GM19372 (cell line): ENCODE results near the gene MCTP1.
"Not testable (repeated sequence)": the region's sequence is repeated elsewhere in the genome, so short reads cannot be mapped to it uniquely, and the experiment has no call there.

Source experiments
- ATAC-seq: cut with Tn5 transposase; IDR thresholded peaks from one replicate; pipeline ENCODE4 v1.9.1; 2021; ENCODE audit warnings: mild to moderate bottlenecking, low read depth, moderate library complexity; ENCODE audit not compliant: unreplicated experiment

MCTP1 gene

GRCh38 chr5:95256446-95256845 is 28.4 kb downstream of the MCTP1 start:
- no peak for ATAC-seq

- no peak for ATAC-seq
These were observed 32.1 kb downstream of the MCTP1 start for GRCh38 chr5:95252801-95253200.

- ATAC-seq = no peak
These were observed 33.7 kb downstream of the MCTP1 start for GRCh38 chr5:95251185-95251584.

GRCh38 chr5:95244479-95244878 is 40.4 kb downstream of the MCTP1 start:
- no peak for ATAC-seq

- peak; percentile 97 for ATAC-seq
These were observed 43.3 kb downstream of the MCTP1 start for GRCh38 chr5:95241635-95242034.

- no peak for ATAC-seq
These were observed 43.7 kb downstream of the MCTP1 start for GRCh38 chr5:95241161-95241560.

GRCh38 chr5:95238560-95239325 is 46.2 kb downstream of the MCTP1 start:
- ATAC-seq = no peak

- no peak for ATAC-seq
These were observed 47.6 kb downstream of the MCTP1 start for GRCh38 chr5:95237324-95237723.

- no peak for ATAC-seq
These were observed 49.4 kb downstream of the MCTP1 start for GRCh38 chr5:95235439-95235982.

GRCh38 chr5:95229646-95230045 is 55.2 kb downstream of the MCTP1 start:
- ATAC-seq = no peak

- ATAC-seq = no peak
These were observed 60.0 kb downstream of the MCTP1 start for GRCh38 chr5:95224701-95225459.

GRCh38 chr5:95223566-95224258 is 61.2 kb downstream of the MCTP1 start:
- ATAC-seq = no peak

GRCh38 chr5:95222836-95223235 is 62.1 kb downstream of the MCTP1 start:
- ATAC-seq = no peak

- no peak for ATAC-seq
These were observed 63.7 kb downstream of the MCTP1 start for GRCh38 chr5:95221234-95221633.

GRCh38 chr5:95220381-95220780 is 64.5 kb downstream of the MCTP1 start:
- no peak for ATAC-seq

GRCh38 chr5:95219411-95219810 is 65.5 kb downstream of the MCTP1 start:
- no peak for ATAC-seq

- ATAC-seq = no peak
These were observed 67.0 kb downstream of the MCTP1 start for GRCh38 chr5:95217881-95218280.

- no peak for ATAC-seq
These were observed 67.5 kb downstream of the MCTP1 start for GRCh38 chr5:95217351-95217750.

GRCh38 chr5:95216136-95216955 is 68.5 kb downstream of the MCTP1 start:
- no peak for ATAC-seq

GRCh38 chr5:95207811-95208210 is 77.1 kb downstream of the MCTP1 start:
- not testable (repeated sequence) for ATAC-seq
